ENCODE data around the gene LBHD1. TPM values are rescaled to one million over a fixed set of nuclear protein-coding genes. Genes with fewer than 3 reads are reported as not detected.
"Not testable (repeated sequence)": the region's sequence is repeated elsewhere in the genome, so short reads cannot be mapped to it uniquely, and the experiment has no call there.

The LBHD1 gene
- polyA plus RNA-seq, 1 donor = 5.7 TPM

DNA sequence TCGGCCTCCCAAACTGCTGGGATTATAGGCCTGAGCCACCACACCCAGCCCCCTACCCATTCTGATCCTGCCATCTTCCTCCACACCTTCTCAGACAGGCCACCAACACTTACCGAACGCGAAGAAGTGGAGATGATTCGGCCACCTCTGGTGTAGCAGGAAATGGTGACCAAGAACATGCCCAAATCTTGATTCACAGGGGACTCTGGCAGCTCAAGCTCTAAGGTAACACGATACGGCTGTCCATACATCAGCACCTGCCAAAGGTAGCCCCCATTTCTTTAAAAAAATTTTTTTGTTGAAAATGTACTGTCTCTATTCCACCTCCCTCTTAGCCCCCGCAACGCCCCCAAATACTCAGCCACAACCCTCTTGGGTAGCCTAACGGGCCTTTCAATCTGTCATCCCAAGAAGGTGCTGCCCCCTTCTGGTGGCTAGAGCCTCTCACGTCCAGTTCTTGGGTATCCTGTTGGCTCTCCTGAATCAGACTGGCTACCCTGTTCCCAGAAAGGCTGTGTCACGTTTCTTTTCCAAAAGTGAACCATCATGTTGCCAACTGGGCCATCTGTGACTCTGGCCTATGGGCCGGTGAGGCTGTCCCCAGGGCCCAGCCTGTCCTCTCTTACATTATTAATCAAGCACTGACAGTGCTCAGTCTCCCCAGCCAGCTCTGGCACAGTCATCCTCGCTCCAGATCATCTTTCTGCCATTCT is 22.5 kb upstream of the LBHD1 start:
- Histone ChIP-seq H3K4me3 (ENCODE audit: low read length) (no peak overlapping the region), H3K27ac (ENCODE audit: low read length) (no peak overlapping the region), H3K27me3 (ENCODE audit: control insufficient read depth, insufficient read depth, low read length) (no peaks in the 10 kb centered on the region), H3K36me3 (ENCODE audit: control insufficient read depth, insufficient read depth, low read length) (peaks cover 40% of the 10 kb centered on the region), H3K9me3 (ENCODE audit: control insufficient read depth, low read depth, low read length) (no peaks in the 10 kb centered on the region), H3K4me1 (ENCODE audit: control insufficient read depth, insufficient read depth, low read length) (no peaks in the 10 kb centered on the region)
- WGBS (ENCODE audit: insufficient coverage, low lambda C conversion rate) = no CpG with 5 or more reads among the region's 14 CpGs
- peak in 1 of 2 donors; percentile 49 for DNase-seq

DNA sequence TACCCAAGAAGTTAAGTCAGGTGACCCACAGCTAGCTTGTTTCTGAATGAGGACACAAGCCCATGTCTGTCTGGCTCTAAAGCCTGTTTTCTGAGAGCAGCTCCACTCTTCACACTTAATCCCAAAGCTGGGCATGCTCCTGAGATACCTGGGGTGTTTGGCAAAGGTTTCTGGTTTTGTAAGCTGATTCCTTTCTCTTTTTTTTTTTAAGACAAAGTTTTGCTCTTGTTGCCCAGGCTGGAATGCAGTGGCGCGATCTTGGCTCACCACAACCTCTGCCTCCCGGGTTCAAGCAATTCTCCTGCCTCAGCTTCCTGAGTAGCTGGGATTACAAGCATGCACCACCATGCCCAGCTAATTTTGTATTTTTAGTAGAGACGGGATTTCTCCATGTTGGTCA is 21.6 kb upstream of the LBHD1 start:
- WGBS (ENCODE audit: insufficient coverage, low lambda C conversion rate) = no CpG with 5 or more reads among the region's 4 CpGs
- not testable (repeated sequence) for H3K27me3 ChIP-seq (ENCODE audit: control insufficient read depth, insufficient read depth, low read length); DNase-seq; H3K27ac ChIP-seq (ENCODE audit: low read length); H3K4me1 ChIP-seq (ENCODE audit: control insufficient read depth, insufficient read depth, low read length); H3K9me3 ChIP-seq (ENCODE audit: control insufficient read depth, low read depth, low read length); H3K4me3 ChIP-seq (ENCODE audit: low read length)
- peaks cover 40% of the 10 kb centered on the region for H3K36me3 ChIP-seq (ENCODE audit: control insufficient read depth, insufficient read depth, low read length)

DNA sequence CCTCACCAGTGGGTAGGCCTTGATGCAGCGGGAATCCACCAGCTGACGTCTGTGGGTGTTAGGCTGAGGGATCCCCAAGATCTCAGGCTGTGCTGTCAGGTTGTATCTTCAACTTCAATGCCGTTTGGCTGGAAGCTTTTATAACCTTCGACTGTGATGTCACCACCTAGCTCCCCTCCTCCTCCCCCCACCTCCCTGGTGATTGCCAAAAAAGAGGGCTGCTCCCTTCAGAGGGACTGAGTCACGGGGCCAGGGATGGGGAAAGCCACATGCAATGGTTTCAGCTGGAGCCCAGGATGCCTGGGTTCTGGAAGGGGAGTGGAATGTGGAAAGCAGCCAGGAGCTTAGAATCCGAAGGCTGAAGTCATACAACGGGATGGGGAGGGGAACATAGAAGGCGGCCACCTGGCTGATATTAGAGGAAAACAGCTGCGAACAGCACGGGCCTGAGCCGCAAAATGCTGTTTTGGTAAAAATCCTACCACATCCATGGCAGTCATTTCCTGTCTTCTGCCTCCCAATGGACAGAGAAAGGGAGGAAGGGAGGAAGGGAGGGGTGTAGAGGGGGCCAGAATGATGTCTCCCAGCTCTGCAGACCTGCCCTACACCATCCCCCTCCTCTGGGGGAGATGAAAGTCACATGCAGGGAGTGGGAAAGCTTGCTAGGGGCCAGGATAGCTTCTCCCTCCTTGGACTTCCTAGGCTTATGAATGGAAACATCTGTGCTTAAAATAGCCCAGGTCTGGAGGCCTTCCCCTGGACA is 17.5 kb upstream of the LBHD1 start, which contains the start of gene LRRN4CL:
Gene LRRN4CL, minus strand, starts transcription at position 110 of the 763 bp plus-strand sequence. CDS start 1,022 bp downstream, outside the sequence.
- H3K4me3 ChIP-seq (ENCODE audit: low read length) = peak within 1 kb of the TSS; percentile 34
- H3K4me1 ChIP-seq (ENCODE audit: control insufficient read depth, insufficient read depth, low read length) = no peaks in the 10 kb centered on the region
- WGBS (ENCODE audit: insufficient coverage, low lambda C conversion rate) = no CpG with 5 or more reads among the region's 11 CpGs
- DNase-seq = peak in 1 of 2 donors; percentile 46
- H3K9me3 ChIP-seq (ENCODE audit: control insufficient read depth, low read depth, low read length) = peaks cover 4% of the 10 kb centered on the region
- H3K36me3 ChIP-seq (ENCODE audit: control insufficient read depth, insufficient read depth, low read length) = peaks cover 40% of the 10 kb centered on the region
- H3K27me3 ChIP-seq (ENCODE audit: control insufficient read depth, insufficient read depth, low read length) = peaks cover 15% of the 10 kb centered on the region
- peak within 1 kb of the TSS; percentile 67 for H3K27ac ChIP-seq (ENCODE audit: low read length)

DNA sequence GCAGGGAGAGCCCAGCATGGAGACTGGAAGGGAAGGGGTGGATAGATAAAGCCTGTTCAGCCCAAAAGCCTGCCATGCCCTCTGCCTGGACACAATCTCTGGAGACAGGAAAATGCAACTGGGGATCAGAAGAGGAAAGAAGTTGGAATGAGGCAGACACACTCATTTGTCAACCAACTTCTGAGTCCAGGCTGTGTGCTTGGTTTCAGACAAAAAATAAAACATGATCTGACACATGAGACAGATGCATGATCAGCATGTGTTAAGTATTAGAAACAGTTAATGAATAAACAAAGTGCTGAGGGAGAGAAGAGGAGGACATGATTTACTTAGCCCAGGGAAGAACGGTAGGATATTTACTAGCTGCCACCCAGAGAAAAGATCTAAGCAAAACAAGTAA is 16.4 kb upstream of the LBHD1 start:
- no peaks in the 10 kb centered on the region for H3K4me1 ChIP-seq (ENCODE audit: control insufficient read depth, insufficient read depth, low read length)
- peaks cover 4% of the 10 kb centered on the region for H3K9me3 ChIP-seq (ENCODE audit: control insufficient read depth, low read depth, low read length)
- DNase-seq = no peak
- H3K27me3 ChIP-seq (ENCODE audit: control insufficient read depth, insufficient read depth, low read length) = peaks cover 15% of the 10 kb centered on the region
- H3K36me3 ChIP-seq (ENCODE audit: control insufficient read depth, insufficient read depth, low read length) = peaks cover 35% of the 10 kb centered on the region
- H3K27ac ChIP-seq (ENCODE audit: low read length) = no peak overlapping the region
- no CpG with 5 or more reads among the region's 1 CpG for WGBS (ENCODE audit: insufficient coverage, low lambda C conversion rate)
- peak overlapping the region; percentile 34 for H3K4me3 ChIP-seq (ENCODE audit: low read length)

DNA sequence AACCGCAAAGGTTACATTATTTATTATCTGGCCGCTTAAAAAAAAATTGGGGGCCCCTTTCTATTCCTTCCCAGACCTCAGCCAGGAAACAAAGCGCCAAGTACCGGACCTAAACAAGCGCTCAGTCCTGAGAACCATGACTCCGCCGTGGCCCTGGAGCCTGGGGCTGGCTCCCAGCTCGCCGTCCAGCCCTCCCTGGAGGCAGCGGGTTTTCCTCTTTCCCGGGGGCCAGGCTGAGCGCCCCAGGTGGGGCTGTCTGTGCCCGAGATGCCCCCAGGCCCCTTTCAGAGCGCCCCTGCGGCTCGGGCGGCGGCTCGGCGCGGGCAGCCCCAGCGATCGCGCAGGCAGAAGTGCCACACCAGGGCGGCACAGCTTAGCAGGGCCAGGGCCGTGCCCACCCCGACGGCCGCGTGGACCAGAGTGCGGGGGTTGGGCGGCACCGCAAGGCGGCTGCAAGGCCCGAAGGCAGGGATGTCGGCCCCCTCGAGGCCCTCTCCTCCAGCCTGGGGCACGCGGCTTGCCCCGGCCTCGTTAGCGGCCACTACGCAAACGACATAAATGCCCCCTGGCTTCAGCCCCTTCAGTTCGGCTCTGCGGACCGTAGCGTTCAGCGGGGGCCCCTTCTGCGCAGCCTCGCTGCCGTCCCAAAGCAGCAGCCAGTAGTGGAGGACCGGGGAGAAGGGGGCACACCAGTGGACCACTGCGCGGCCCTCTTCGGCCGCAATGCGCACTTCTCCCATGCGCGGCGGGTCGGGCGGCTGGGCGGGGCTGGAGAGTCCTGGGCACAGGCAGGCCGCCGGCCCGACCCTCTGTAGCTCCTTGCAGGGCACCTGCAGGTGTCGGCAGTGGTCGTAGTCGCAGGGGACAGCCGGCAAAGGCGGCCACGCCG is 15.7 kb upstream of the LBHD1 start:
- H3K9me3 ChIP-seq (ENCODE audit: control insufficient read depth, low read depth, low read length) = peaks cover 4% of the 10 kb centered on the region
- DNase-seq = peak in 1 of 2 donors; percentile 22

DNA sequence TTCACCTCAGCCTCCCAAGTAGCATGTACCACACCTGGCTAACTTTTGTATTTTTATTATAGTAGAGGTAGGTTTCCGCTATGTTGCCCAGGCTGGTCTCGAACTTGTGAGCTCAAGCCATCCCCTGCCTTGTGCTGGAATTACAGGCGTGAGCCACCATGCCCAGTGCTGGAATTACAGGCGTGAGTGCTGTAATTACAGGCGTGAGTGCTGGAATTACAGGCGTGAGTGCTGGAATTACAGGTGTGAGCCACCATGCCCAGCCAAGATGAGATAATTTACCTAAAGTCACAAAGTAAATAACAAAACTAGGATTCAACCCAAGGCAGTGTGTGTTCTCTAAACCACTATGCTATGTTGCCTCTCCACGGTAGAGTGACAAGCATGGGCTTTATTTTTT is 10.5 kb upstream of the LBHD1 start:
- DNase-seq = no peak
- WGBS (ENCODE audit: insufficient coverage, low lambda C conversion rate) = 80% methylated on average over 1 of the region's 7 CpGs
- Histone ChIP-seq H3K4me3 (ENCODE audit: low read length) (no peak overlapping the region), H3K36me3 (ENCODE audit: control insufficient read depth, insufficient read depth, low read length) (peaks cover 2% of the 10 kb centered on the region), H3K9me3 (ENCODE audit: control insufficient read depth, low read depth, low read length) (no peaks in the 10 kb centered on the region), H3K4me1 (ENCODE audit: control insufficient read depth, insufficient read depth, low read length) (peaks cover 6% of the 10 kb centered on the region), H3K27me3 (ENCODE audit: control insufficient read depth, insufficient read depth, low read length) (peaks cover 5% of the 10 kb centered on the region), H3K27ac (ENCODE audit: low read length) (no peak overlapping the region)

More for the DNA sequence above, 15.7 kb upstream of the LBHD1 start:
- H3K27me3 ChIP-seq (ENCODE audit: control insufficient read depth, insufficient read depth, low read length) = peaks cover 15% of the 10 kb centered on the region
- WGBS (ENCODE audit: insufficient coverage, low lambda C conversion rate) = no CpG with 5 or more reads among the region's 74 CpGs
- peak overlapping the region; percentile 34 for H3K4me3 ChIP-seq (ENCODE audit: low read length)
- no peaks in the 10 kb centered on the region for H3K4me1 ChIP-seq (ENCODE audit: control insufficient read depth, insufficient read depth, low read length)
- H3K27ac ChIP-seq (ENCODE audit: low read length) = no peak overlapping the region
- peaks cover 29% of the 10 kb centered on the region for H3K36me3 ChIP-seq (ENCODE audit: control insufficient read depth, insufficient read depth, low read length)

DNA sequence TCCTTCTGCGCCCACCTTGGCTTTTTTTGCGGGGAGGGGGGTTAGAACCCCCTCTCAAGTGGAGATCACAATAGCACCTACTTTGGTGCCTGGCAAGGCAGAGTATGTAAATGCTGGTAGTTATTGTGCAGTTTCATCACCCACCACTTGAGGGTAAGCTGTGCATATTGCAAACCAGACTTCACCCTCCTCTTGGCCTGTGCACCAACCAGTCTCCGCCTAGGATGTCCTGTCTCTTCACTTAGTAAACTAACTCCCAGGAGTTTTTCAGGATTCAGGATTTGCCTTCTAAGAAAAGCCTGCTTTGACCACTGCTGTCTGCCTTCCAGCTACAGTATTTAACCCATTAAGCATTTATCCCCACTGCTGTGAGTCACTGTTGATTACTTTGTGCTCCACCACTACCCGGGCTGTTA is 8.8 kb upstream of the LBHD1 start:
- no CpG with 5 or more reads among the region's 4 CpGs for WGBS (ENCODE audit: insufficient coverage, low lambda C conversion rate)
- H3K27ac ChIP-seq (ENCODE audit: low read length) = no peak overlapping the region
- peaks cover 17% of the 10 kb centered on the region for H3K36me3 ChIP-seq (ENCODE audit: control insufficient read depth, insufficient read depth, low read length)
- no peaks in the 10 kb centered on the region for H3K27me3 ChIP-seq (ENCODE audit: control insufficient read depth, insufficient read depth, low read length)
- H3K9me3 ChIP-seq (ENCODE audit: control insufficient read depth, low read depth, low read length) = no peaks in the 10 kb centered on the region
- H3K4me3 ChIP-seq (ENCODE audit: low read length) = no peak overlapping the region
- peaks cover 6% of the 10 kb centered on the region for H3K4me1 ChIP-seq (ENCODE audit: control insufficient read depth, insufficient read depth, low read length)
- DNase-seq = peak; percentile 55 to 62

DNA sequence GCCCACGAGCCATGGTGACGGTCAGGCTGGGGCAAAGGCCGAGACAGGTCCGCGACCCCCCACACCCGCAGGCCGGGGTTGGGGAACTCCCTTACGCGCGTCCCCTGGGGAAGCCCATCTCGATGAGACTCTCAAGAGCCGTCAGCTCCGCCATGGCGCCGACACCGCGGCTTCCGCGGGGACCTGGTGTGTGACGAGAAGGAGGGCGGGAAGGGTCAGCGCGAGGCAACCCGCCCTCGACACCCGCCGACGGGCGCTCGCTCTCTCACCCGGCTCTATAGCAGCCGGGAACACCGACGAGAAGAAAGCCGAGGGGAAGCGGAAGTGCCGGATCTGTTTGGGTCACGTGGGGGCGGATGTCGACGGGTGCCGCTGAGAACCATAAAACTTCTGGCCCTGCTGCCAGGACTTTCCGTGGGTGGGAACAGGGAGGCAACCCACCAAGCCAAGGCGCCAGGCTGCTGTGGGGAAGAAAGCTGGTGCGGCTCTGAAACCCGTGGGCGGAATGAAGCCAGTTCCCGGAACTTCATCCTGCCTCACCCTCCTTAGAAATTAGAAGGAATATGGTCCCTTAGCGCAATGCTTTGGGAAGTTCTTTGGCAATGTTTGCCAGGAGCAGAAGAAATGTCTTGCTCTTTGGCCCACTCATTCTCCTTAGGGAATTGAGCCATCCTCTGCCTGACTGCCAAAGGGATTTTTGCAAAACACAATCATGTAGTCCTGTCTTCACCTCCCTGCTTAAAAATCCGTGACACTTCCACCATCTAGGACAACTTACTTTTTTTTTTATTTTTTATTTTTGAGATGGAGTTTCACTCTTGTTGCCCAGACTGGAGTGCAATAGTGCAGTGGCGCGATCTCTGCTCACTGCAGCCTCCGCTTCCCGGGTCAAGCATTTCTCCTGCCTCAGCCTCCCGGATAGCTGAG is 7.0 kb upstream of the LBHD1 start, which contains the start of gene UBXN1:
Gene UBXN1, minus strand, starts transcription at position 304 of the 927 bp plus-strand sequence. Its CDS starts 150 bp downstream, at position 154.
- Histone ChIP-seq H3K36me3 (ENCODE audit: control insufficient read depth, insufficient read depth, low read length) (peaks cover 20% of the 10 kb centered on the region), H3K9me3 (ENCODE audit: control insufficient read depth, low read depth, low read length) (no peaks in the 10 kb centered on the region), H3K4me1 (ENCODE audit: control insufficient read depth, insufficient read depth, low read length) (peaks cover 6% of the 10 kb centered on the region), H3K27me3 (ENCODE audit: control insufficient read depth, insufficient read depth, low read length) (no peaks in the 10 kb centered on the region), H3K27ac (ENCODE audit: low read length) (peak within 1 kb of the TSS; percentile 66), H3K4me3 (ENCODE audit: low read length) (peak within 1 kb of the TSS; percentile 94)
- DNase-seq = peak; percentile 82 to 93
- whole genome bisulfite sequencing (ENCODE audit: insufficient coverage, low lambda C conversion rate) = 57% methylated on average over 1 of the region's 55 CpGs

DNA sequence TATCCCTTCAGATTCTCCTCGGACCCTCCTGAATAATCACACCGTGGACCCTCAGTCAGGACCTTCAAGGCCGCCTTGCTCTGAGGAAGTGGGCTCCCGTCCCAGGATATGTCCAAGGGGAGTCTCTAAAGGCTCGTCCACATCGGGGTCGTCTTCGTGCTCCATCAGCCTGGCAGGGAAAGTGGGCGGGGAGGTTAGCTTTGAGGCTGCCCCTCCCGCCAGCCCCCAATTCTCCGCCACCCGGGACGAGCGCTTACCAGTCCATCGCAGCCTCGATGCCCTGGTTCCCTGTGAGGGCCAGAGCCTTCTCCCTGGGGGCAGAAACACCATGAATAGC is 6.3 kb upstream of the LBHD1 start:
- WGBS (ENCODE audit: insufficient coverage, low lambda C conversion rate) = no CpG with 5 or more reads among the region's 16 CpGs
- Histone ChIP-seq H3K27ac (ENCODE audit: low read length) (no peak overlapping the region), H3K27me3 (ENCODE audit: control insufficient read depth, insufficient read depth, low read length) (no peaks in the 10 kb centered on the region), H3K9me3 (ENCODE audit: control insufficient read depth, low read depth, low read length) (no peaks in the 10 kb centered on the region), H3K4me1 (ENCODE audit: control insufficient read depth, insufficient read depth, low read length) (peaks cover 6% of the 10 kb centered on the region), H3K36me3 (ENCODE audit: control insufficient read depth, insufficient read depth, low read length) (peaks cover 23% of the 10 kb centered on the region), H3K4me3 (ENCODE audit: low read length) (peak overlapping the region; percentile 94)
- no peak for DNase-seq

Data from large intestine (tissue), 3 donors.